Lower lobe of right lung (tissue), 2 donors: Measurements from ENCODE around the gene OSTF1. TPM values are rescaled to one million over a fixed set of nuclear protein-coding genes. Genes with fewer than 3 reads are reported as not detected.

Experiments
- ATAC-seq, 2 donors: fragments of 200-7000 bp; cut with Tn5 transposase; one replicate each; pipeline ENCODE4 v1.9.1; 2020 to 2022; ENCODE audit warnings: mild to moderate bottlenecking in 2 of 2, moderate library complexity in 2 of 2
- DNase-seq: peaks from one replicate; pipeline ENCODE4 v3.0.0-alpha.2; 2020
- H3K27ac ChIP-seq: fragments of 200-600 bp; one replicate; pipeline ENCODE4 v1.8.0; 2022
- H3K27me3 ChIP-seq: fragments of 200-600 bp; one replicate; pipeline ENCODE4 v1.8.0; 2022; ENCODE audit warnings: low read depth
- H3K36me3 ChIP-seq: fragments of 200-600 bp; one replicate; pipeline ENCODE4 v1.8.0; 2022; ENCODE audit warnings: mild to moderate bottlenecking
- H3K4me1 ChIP-seq: fragments of 200-600 bp; one replicate; pipeline ENCODE4 v1.8.0; 2022
- H3K4me3 ChIP-seq: fragments of 200-600 bp; one replicate; pipeline ENCODE4 v1.8.0; 2022; ENCODE audit warnings: mild to moderate bottlenecking
- H3K9me3 ChIP-seq: fragments of 200-600 bp; one replicate; pipeline ENCODE4 v1.8.0; 2022
- CTCF ChIP-seq: fragments of 200-600 bp; IDR thresholded peaks from one replicate; pipeline ENCODE4 v1.8.0; 2022; ENCODE audit warnings: antibody characterized with exemption, mild to moderate bottlenecking
- intact Hi-C: fragments of 100-400 bp; cut with DNase I; formaldehyde crosslinking; loops from one replicate; pipeline ENCODE4 v1.11.0; 2022
- total RNA-seq: library from RNA; stranded (reverse); fragmentation: NEBNext Ultra II Directional; extraction: Animal tissue kit (Norgen Biotek cat#: 25700); gene quantifications from one replicate; pipeline ENCODE4 v1.2.1, GENCODE V29; 2021
- donor health status: DM: no; HTN: yes; CAD: no; lungs with severe emphysema.

The OSTF1 gene
- total RNA-seq, 1 donor from 2014 or later = 91.2 TPM

GRCh38 chr9:75138260-75139040 is 50.1 kb downstream of the OSTF1 start:
- peaks cover 5% of the 10 kb centered on the region for H3K4me1 ChIP-seq
- H3K27ac ChIP-seq = no peak overlapping the region
- no peak for TF ChIP-seq CTCF
- no peaks in the 10 kb centered on the region for H3K9me3 ChIP-seq
- ATAC-seq (no peak), DNase-seq (no peak)
- no peaks in the 10 kb centered on the region for H3K27me3 ChIP-seq
- peaks cover 86% of the 10 kb centered on the region for H3K36me3 ChIP-seq
- H3K4me3 ChIP-seq = no peak overlapping the region
- intact Hi-C loops = no loop called here

GRCh38 chr9:75139201-75139600 is 50.9 kb downstream of the OSTF1 start:
- DNase-seq (no peak), ATAC-seq (no peak)
- H3K4me3 ChIP-seq = no peak overlapping the region
- no peak overlapping the region for H3K27ac ChIP-seq
- H3K9me3 ChIP-seq = no peaks in the 10 kb centered on the region
- intact Hi-C loops = no loop called here
- H3K36me3 ChIP-seq = peaks cover 87% of the 10 kb centered on the region
- H3K27me3 ChIP-seq = no peaks in the 10 kb centered on the region
- no peak for TF ChIP-seq CTCF
- peaks cover 5% of the 10 kb centered on the region for H3K4me1 ChIP-seq

- no peaks in the 10 kb centered on the region for H3K27me3 ChIP-seq
- H3K9me3 ChIP-seq = no peaks in the 10 kb centered on the region
- intact Hi-C loops = no loop called here
- TF ChIP-seq CTCF = no peak
- H3K4me1 ChIP-seq = peaks cover 5% of the 10 kb centered on the region
- no peak overlapping the region for H3K27ac ChIP-seq
- no peak overlapping the region for H3K4me3 ChIP-seq
- peaks cover 81% of the 10 kb centered on the region for H3K36me3 ChIP-seq
- ATAC-seq (no peak), DNase-seq (no peak)
These were observed 51.9 kb downstream of the OSTF1 start for GRCh38 chr9:75140261-75140660.

- ATAC-seq = peak; percentile 54 to 83
- DNase-seq = no peak
- peaks cover 8% of the 10 kb centered on the region for H3K4me1 ChIP-seq
- H3K9me3 ChIP-seq = no peaks in the 10 kb centered on the region
- no peak overlapping the region for H3K27ac ChIP-seq
- intact Hi-C loops = no loop called here
- H3K4me3 ChIP-seq = no peak overlapping the region
- H3K27me3 ChIP-seq = no peaks in the 10 kb centered on the region
- TF ChIP-seq CTCF = no peak
- H3K36me3 ChIP-seq = peaks cover 73% of the 10 kb centered on the region
These were observed 53.9 kb downstream of the OSTF1 start for GRCh38 chr9:75142202-75142601.

- no peak for TF ChIP-seq CTCF
- H3K4me1 ChIP-seq = peaks cover 39% of the 10 kb centered on the region
- ATAC-seq (no peak), DNase-seq (no peak)
- intact Hi-C loops = no loop called here
- H3K36me3 ChIP-seq = peaks cover 63% of the 10 kb centered on the region
- no peak overlapping the region for H3K4me3 ChIP-seq
- H3K27ac ChIP-seq = no peak overlapping the region
- no peaks in the 10 kb centered on the region for H3K9me3 ChIP-seq
- H3K27me3 ChIP-seq = no peaks in the 10 kb centered on the region
These were observed 57.9 kb downstream of the OSTF1 start for GRCh38 chr9:75146229-75146628.
